ENCODE measurements around the gene ARHGAP28.

GRCh38 chr18:6782861-6783260, 53.3 kb downstream of the ARHGAP28 start:
- TF ChIP-seq CTCF (IDR thresholded peaks at IDR 0.05) (no peak), POLR2A (IDR thresholded peaks at IDR 0.05) (no peak), POLR2AphosphoS5 (IDR thresholded peaks at IDR 0.05) (no peak)

Data from transverse colon (tissue), 4 donors.